ENCODE results near the gene ALLC. TPM values are rescaled to one million over a fixed set of nuclear protein-coding genes. Genes with fewer than 3 reads are reported as not detected.

ALLC gene
- total and polyA plus RNA-seq, 4 donors, result 0.09 to 1.4 (median 0.74) TPM

GRCh38 chr2:3651691-3652648, 6.0 kb upstream of the ALLC start (continued):
- TF ChIP-seq GABPA (IDR thresholded peaks at IDR 0.05 in 1 of 2, conservative IDR thresholded peaks at IDR 0.05 in 1 of 2), result no peak
- peak in 1 of 2 donors; percentile 39 for TF ChIP-seq RXRA (IDR thresholded peaks at IDR 0.05)
- TF ChIP-seq HNF4A (conservative IDR thresholded peaks at IDR 0.05), result no peak
- TF ChIP-seq TAF1 (conservative IDR thresholded peaks at IDR 0.05), result no peak
- no peak for TF ChIP-seq MAX (IDR thresholded peaks at IDR 0.05)
- no peak for TF ChIP-seq EGR1 (IDR thresholded peaks at IDR 0.05; ENCODE audit: low read depth in 2 of 2)

GRCh38 chr2:3652896-3653625, 4.9 kb upstream of the ALLC start:
- TF ChIP-seq SP1 (IDR thresholded peaks at IDR 0.05) (no peak), MAX (IDR thresholded peaks at IDR 0.05) (no peak), RAD21 (IDR thresholded peaks at IDR 0.05) (no peak), ATF3 (IDR thresholded peaks at IDR 0.05) (no peak), HNF4G (IDR thresholded peaks at IDR 0.05) (no peak), GABPA (IDR thresholded peaks at IDR 0.05 in 1 of 2, conservative IDR thresholded peaks at IDR 0.05 in 1 of 2) (no peak), REST (IDR thresholded peaks at IDR 0.05) (no peak), ZBTB33 (IDR thresholded peaks at IDR 0.05) (no peak)
- H3K9me3 ChIP-seq (ENCODE audit: control insufficient read depth in 4 of 4, low read length in 3 of 4), result no peaks in the 10 kb centered on the region
- no peak for DNase-seq (ENCODE audit: low spot score)
- H3K4me1 ChIP-seq (ENCODE audit: control insufficient read depth in 4 of 4, insufficient read depth in 4 of 4, low read length in 3 of 4), result peaks cover 0 to 21% (median 12%) of the 10 kb centered on the region in 4 donors
- H3K36me3 ChIP-seq (ENCODE audit: control insufficient read depth in 4 of 4, insufficient read depth in 3 of 4, low read depth in 1 of 4, low read length in 3 of 4), result no peaks in the 10 kb centered on the region
- no peak overlapping the region for H3K9ac ChIP-seq (ENCODE audit: low read depth in 1 of 2, low read length in 2 of 2)
- 92% methylated on average over 9 of the region's 9 CpGs for WGBS
- no peaks in the 10 kb centered on the region for H3K27me3 ChIP-seq (ENCODE audit: control insufficient read depth in 4 of 4, insufficient read depth in 4 of 4, low read length in 3 of 4)
- H3K27ac ChIP-seq (ENCODE audit: low read depth in 1 of 2, low read length in 2 of 2), result no peak overlapping the region
- H3K4me3 ChIP-seq (ENCODE audit: low read depth in 1 of 3, low read length in 3 of 3), result no peak overlapping the region

Measured in liver (tissue), 9 donors.